GM23338 (cell line): Measurements from ENCODE around the gene PRCC. TPM values are rescaled to one million over a fixed set of nuclear protein-coding genes. Genes with fewer than 3 reads are reported as not detected.

ENCODE experiments used
- ATAC-seq: fragments of 200-7000 bp; cut with Tn5 transposase; 3 replicates; pipeline ENCODE4 v1.9.1; 2020
- DNase-seq: peaks from one replicate; pipeline ENCODE4 v3.0.0-alpha.2; 2015; ENCODE audit warnings: low spot score
- H2AFZ ChIP-seq: fragments of 200-600 bp; sonication (generic); 2 replicates; pipeline ENCODE4 v1.8.0; 2016; ENCODE audit warnings: antibody characterized with exemption, mild to moderate bottlenecking, moderate library complexity
- H3F3A ChIP-seq: fragments of 200-600 bp; sonication (generic); replicated peaks from 2 replicates; pipeline ENCODE4 v1.8.0; 2017; ENCODE audit warnings: antibody characterized with exemption, mixed run types, low read depth
- H3K27ac ChIP-seq: fragments of 200-600 bp; sonication (generic); 2 replicates; pipeline ENCODE4 v1.6.1; 2016; ENCODE audit warnings: low read depth
- H3K27me3 ChIP-seq: fragments of 200-600 bp; sonication (generic); 2 replicates; pipeline ENCODE4 v1.8.0; 2016; ENCODE audit warnings: mild to moderate bottlenecking, mixed run types, moderate library complexity; ENCODE audit not compliant: insufficient read depth
- H3K36me3 ChIP-seq: fragments of 200-600 bp; sonication (generic); 2 replicates; pipeline ENCODE4 v1.8.0; 2016; ENCODE audit warnings: mild to moderate bottlenecking; ENCODE audit not compliant: insufficient read depth
- H3K4me1 ChIP-seq: fragments of 200-600 bp; sonication (generic); 2 replicates; pipeline ENCODE4 v1.8.0; 2016; ENCODE audit warnings: mild to moderate bottlenecking, moderate library complexity; ENCODE audit not compliant: insufficient read depth
- H3K4me2 ChIP-seq: fragments of 200-600 bp; sonication (generic); 2 replicates; pipeline ENCODE4 v1.7.1; 2017; ENCODE audit warnings: mixed run types
- H3K4me3 ChIP-seq: fragments of 200-600 bp; sonication (generic); 2 replicates; pipeline ENCODE4 v1.6.1; 2016; ENCODE audit warnings: mixed run types
- H3K79me2 ChIP-seq: fragments of 200-600 bp; sonication (generic); replicated peaks from 2 replicates; pipeline ENCODE4 v1.8.0; 2017; ENCODE audit warnings: mild to moderate bottlenecking; ENCODE audit not compliant: insufficient read depth
- H3K9me2 ChIP-seq: fragments of 200-600 bp; sonication (generic); 2 replicates; pipeline ENCODE4 v1.8.0; 2017; ENCODE audit not compliant: insufficient read depth
- H4K20me1 ChIP-seq: fragments of 200-600 bp; sonication (generic); replicated peaks from 2 replicates; pipeline ENCODE4 v1.8.0; 2017; ENCODE audit warnings: mild to moderate bottlenecking; ENCODE audit not compliant: insufficient read depth
- H3K27ac Mint-ChIP-seq: 2 replicates; pipeline ENCODE4 v1.8.0; 2020; ENCODE audit warnings: inconsistent platforms, mild to moderate bottlenecking, moderate library complexity, mixed read lengths
- H3K27me3 Mint-ChIP-seq: 3 replicates; pipeline ENCODE4 v1.8.0; 2022; ENCODE audit warnings: low read depth, mild to moderate bottlenecking, moderate library complexity, mixed read lengths, inconsistent platforms; ENCODE audit not compliant: insufficient read depth, poor library complexity
- H3K36me3 Mint-ChIP-seq: 3 replicates; pipeline ENCODE4 v1.8.0; 2021; ENCODE audit warnings: low read depth, mild to moderate bottlenecking, inconsistent platforms, moderate library complexity, mixed read lengths
- H3K4me1 Mint-ChIP-seq: 3 replicates; pipeline ENCODE4 v1.8.0; 2020; ENCODE audit warnings: mild to moderate bottlenecking, inconsistent platforms, mixed read lengths
- H3K4me3 Mint-ChIP-seq: 3 replicates; pipeline ENCODE4 v1.8.0; 2021; ENCODE audit warnings: moderate library complexity, mild to moderate bottlenecking, inconsistent platforms, mixed read lengths
- H3K9me3 Mint-ChIP-seq: 3 replicates; pipeline ENCODE4 v1.8.0; 2020; ENCODE audit warnings: moderate library complexity, mild to moderate bottlenecking, inconsistent platforms, mixed read lengths
- CREB1 ChIP-seq: fragments of 250-450 bp; sonication (Bioruptor Pico); IDR thresholded peaks from 2 replicates; pipeline ENCODE4 v1.5.0; 2020; ENCODE audit warnings: low read depth, mild to moderate bottlenecking, moderate library complexity
- EZH2phosphoT487 ChIP-seq: fragments of 200-600 bp; sonication (generic); IDR thresholded peaks from one replicate; pipeline ENCODE4 v1.8.1; 2018; ENCODE audit warnings: antibody characterized with exemption; ENCODE audit not compliant: unreplicated experiment
- NANOG ChIP-seq: IDR thresholded peaks from 2 replicates; pipeline ENCODE4 v1.6.1; 2016; ENCODE audit warnings: antibody characterized with exemption, borderline replicate concordance
- POLR2AphosphoS5 ChIP-seq: IDR thresholded peaks from 2 replicates; pipeline ENCODE4 v1.6.1; 2016; ENCODE audit warnings: antibody characterized with exemption, low read depth
- STAT1 ChIP-seq: IDR thresholded peaks from one replicate; pipeline ENCODE4 v1.6.1; 2016; ENCODE audit warnings: antibody characterized with exemption; ENCODE audit not compliant: unreplicated experiment
- ZNF114 ChIP-seq: fragments of 250-450 bp; sonication (Bioruptor Pico); IDR thresholded peaks from 2 replicates; pipeline ENCODE4 v1.5.0; 2020; ENCODE audit warnings: mild to moderate bottlenecking, moderate library complexity
- polyA plus RNA-seq: library from polyadenylated mRNA; unstranded; fragments of >200 nt; fragmentation: Nextera tagmentation; extraction: Ambion mirVana; gene quantifications from 2 replicates; pipeline ENCODE4 v1.2.1, GENCODE V29; 2016
- total RNA-seq: library from RNA; depleted of rRNA; stranded (reverse); fragments of >200 nt; shearing (Covaris generic); gene quantifications from 2 replicates; pipeline ENCODE4 v1.2.3, GENCODE V29; 2014
- TF ChIP-seq, protein P1 (sequence below): IDR thresholded peaks from one replicate; pipeline ENCODE4 v1.6.1; 2018; ENCODE audit warnings: antibody characterized with exemption; ENCODE audit not compliant: unreplicated experiment
- TF ChIP-seq, protein P2 (sequence below), 2 experiments: fragments of 200-600 bp in 1 of 2; sonication (generic) in 1 of 2; conservative IDR thresholded peaks; 2 replicates each; pipeline versions ENCODE4 v1.5.1 to v1.6.1; 2016 to 2017; ENCODE audit warnings: antibody characterized with exemption in 2 of 2, low read depth in 2 of 2, mild to moderate bottlenecking in 2 of 2, moderate library complexity in 1 of 2
- TF ChIP-seq, protein P3 (sequence below): IDR thresholded peaks from 2 replicates; pipeline ENCODE4 v1.6.1; 2016; ENCODE audit warnings: antibody characterized with exemption

Gene PRCC
- total and polyA plus RNA-seq, 2 experiments from 2014 or later = 66.2 to 72.9 TPM

DNA sequence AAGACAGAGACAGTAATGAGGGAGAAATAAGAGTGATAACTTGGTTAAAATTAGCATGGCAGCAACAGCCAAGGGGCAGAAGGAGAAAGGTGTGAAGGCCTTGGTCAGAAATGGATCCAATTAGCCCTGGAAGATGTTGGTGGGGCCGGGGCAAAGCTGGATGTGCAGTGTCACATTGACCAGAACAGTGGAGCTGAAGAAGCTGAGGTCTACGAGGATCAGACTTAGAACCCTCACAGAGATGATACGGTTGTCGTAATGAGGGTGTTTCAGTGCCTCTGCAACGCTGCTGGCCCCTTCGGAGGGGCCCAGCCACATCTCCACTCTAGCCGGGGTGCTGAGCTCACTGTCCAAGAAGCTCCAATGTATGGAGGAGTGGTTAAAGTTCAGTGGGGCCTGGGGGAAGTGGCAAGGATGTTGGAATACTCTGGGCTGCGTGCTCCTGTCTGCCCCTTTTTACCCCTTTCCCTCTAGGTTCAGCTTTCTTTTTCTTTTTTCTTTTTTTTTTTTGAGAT lies 35.1 kb downstream of the PRCC start:
- TF ChIP-seq, protein P1, sequence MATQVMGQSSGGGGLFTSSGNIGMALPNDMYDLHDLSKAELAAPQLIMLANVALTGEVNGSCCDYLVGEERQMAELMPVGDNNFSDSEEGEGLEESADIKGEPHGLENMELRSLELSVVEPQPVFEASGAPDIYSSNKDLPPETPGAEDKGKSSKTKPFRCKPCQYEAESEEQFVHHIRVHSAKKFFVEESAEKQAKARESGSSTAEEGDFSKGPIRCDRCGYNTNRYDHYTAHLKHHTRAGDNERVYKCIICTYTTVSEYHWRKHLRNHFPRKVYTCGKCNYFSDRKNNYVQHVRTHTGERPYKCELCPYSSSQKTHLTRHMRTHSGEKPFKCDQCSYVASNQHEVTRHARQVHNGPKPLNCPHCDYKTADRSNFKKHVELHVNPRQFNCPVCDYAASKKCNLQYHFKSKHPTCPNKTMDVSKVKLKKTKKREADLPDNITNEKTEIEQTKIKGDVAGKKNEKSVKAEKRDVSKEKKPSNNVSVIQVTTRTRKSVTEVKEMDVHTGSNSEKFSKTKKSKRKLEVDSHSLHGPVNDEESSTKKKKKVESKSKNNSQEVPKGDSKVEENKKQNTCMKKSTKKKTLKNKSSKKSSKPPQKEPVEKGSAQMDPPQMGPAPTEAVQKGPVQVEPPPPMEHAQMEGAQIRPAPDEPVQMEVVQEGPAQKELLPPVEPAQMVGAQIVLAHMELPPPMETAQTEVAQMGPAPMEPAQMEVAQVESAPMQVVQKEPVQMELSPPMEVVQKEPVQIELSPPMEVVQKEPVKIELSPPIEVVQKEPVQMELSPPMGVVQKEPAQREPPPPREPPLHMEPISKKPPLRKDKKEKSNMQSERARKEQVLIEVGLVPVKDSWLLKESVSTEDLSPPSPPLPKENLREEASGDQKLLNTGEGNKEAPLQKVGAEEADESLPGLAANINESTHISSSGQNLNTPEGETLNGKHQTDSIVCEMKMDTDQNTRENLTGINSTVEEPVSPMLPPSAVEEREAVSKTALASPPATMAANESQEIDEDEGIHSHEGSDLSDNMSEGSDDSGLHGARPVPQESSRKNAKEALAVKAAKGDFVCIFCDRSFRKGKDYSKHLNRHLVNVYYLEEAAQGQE = no peak
- peak; percentile 14; the same call in 1 of the 2 replicates for TF ChIP-seq POLR2AphosphoS5
- H3K4me1 Mint-ChIP-seq = no peaks in the 10 kb centered on the region
- Histone ChIP-seq H3K36me3 (peaks cover 15% of the 10 kb centered on the region), H3K4me3 (no peak overlapping the region), H3K9me2 (no peaks in the 10 kb centered on the region), H3K4me2 (no peak overlapping the region), H3K4me1 (no peaks in the 10 kb centered on the region), H3K27me3 (no peaks in the 10 kb centered on the region), H3K79me2 (no peaks in the 10 kb centered on the region; the same call in 1 of the 2 replicates), H3K27ac (no peak overlapping the region), H2AFZ (no peak overlapping the region), H3F3A (peaks cover 7% of the 10 kb centered on the region; the same call in 1 of the 2 replicates), H4K20me1 (peaks cover 13% of the 10 kb centered on the region; the same call in 1 of the 2 replicates)
- peaks cover 14% of the 10 kb centered on the region for H3K27me3 Mint-ChIP-seq
- H3K4me3 Mint-ChIP-seq = no peak overlapping the region
- H3K27ac Mint-ChIP-seq = no peak overlapping the region
- DNase-seq (no peak), ATAC-seq (0 out of 3 replicates have a peak, but pooled peaks have one; percentile 10)
- no peaks in the 10 kb centered on the region for H3K9me3 Mint-ChIP-seq
- H3K36me3 Mint-ChIP-seq = peaks cover 42% of the 10 kb centered on the region

DNA sequence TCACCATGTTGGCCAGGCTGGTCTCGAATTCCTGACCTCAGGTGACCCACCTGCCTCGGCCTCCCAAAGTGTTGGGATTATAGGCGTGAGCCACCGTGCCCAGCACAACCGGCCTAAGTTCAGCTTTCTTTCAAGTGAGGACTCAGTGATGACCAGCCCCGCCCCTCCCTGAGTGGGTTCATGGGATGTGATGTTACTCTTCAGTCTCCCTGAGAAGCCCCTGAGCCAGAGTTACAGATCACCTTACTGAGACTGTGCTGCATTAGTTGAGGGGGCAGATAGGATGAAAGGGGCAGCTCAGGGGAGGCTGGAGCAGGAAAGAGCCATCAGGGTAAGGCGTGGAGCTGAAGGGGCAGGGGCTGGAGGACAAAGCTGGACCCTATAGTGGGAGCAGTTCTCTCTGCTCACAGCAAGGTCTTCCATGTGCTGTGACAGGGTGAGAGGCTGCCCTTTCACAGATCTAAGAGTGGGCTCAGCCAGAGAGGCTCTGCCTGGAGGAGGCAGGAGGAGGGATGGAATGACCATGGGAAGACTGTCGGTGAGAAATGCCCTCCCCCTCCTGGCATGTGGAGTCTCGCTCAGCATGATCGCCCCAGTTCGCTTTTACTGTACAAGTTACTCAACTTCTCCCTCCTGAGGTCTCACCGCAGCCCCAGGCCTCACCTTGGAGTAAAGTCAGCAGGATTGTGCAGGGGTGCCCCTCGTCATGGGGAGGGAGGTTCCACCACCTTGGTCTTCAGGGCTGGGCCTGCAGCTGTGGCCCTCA lies 35.9 kb downstream of the PRCC start:
- Histone ChIP-seq H3K4me2 (no peak overlapping the region), H3K27me3 (no peaks in the 10 kb centered on the region), H3K4me3 (no peak overlapping the region), H3K27ac (no peak overlapping the region), H3F3A (peaks cover 1% of the 10 kb centered on the region; the same call in 1 of the 2 replicates), H4K20me1 (peaks cover 5% of the 10 kb centered on the region; the same call in 1 of the 2 replicates), H3K9me2 (no peaks in the 10 kb centered on the region), H3K79me2 (no peaks in the 10 kb centered on the region), H2AFZ (no peak overlapping the region), H3K4me1 (no peaks in the 10 kb centered on the region), H3K36me3 (peaks cover 10% of the 10 kb centered on the region)
- Mint-ChIP-seq H3K27ac (no peak overlapping the region), H3K27me3 (peaks cover 15% of the 10 kb centered on the region), H3K9me3 (no peaks in the 10 kb centered on the region), H3K36me3 (peaks cover 34% of the 10 kb centered on the region), H3K4me3 (no peak overlapping the region), H3K4me1 (no peaks in the 10 kb centered on the region)
- ATAC-seq (peak; percentile 16), DNase-seq (no peak)
- TF ChIP-seq, protein P2, sequence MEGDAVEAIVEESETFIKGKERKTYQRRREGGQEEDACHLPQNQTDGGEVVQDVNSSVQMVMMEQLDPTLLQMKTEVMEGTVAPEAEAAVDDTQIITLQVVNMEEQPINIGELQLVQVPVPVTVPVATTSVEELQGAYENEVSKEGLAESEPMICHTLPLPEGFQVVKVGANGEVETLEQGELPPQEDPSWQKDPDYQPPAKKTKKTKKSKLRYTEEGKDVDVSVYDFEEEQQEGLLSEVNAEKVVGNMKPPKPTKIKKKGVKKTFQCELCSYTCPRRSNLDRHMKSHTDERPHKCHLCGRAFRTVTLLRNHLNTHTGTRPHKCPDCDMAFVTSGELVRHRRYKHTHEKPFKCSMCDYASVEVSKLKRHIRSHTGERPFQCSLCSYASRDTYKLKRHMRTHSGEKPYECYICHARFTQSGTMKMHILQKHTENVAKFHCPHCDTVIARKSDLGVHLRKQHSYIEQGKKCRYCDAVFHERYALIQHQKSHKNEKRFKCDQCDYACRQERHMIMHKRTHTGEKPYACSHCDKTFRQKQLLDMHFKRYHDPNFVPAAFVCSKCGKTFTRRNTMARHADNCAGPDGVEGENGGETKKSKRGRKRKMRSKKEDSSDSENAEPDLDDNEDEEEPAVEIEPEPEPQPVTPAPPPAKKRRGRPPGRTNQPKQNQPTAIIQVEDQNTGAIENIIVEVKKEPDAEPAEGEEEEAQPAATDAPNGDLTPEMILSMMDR (conservative IDR thresholded peaks at IDR 0.05; ENCODE audit: low read depth in 2 of 2) = no peak
- no peak for TF ChIP-seq NANOG
- no peak for TF ChIP-seq POLR2AphosphoS5
- TF ChIP-seq CREB1 (CRISPR knock-in tag) = no peak
- no peak for TF ChIP-seq STAT1
- no peak for TF ChIP-seq ZNF114
- TF ChIP-seq EZH2phosphoT487 = no peak
- TF ChIP-seq, protein P1 = no peak
- TF ChIP-seq, protein P3, sequence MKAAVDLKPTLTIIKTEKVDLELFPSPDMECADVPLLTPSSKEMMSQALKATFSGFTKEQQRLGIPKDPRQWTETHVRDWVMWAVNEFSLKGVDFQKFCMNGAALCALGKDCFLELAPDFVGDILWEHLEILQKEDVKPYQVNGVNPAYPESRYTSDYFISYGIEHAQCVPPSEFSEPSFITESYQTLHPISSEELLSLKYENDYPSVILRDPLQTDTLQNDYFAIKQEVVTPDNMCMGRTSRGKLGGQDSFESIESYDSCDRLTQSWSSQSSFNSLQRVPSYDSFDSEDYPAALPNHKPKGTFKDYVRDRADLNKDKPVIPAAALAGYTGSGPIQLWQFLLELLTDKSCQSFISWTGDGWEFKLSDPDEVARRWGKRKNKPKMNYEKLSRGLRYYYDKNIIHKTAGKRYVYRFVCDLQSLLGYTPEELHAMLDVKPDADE = no peak
